HG02884 (cell line): ENCODE measurements around the gene UCHL1.
"Not testable (repeated sequence)": the region's sequence is repeated elsewhere in the genome, so short reads cannot be mapped to it uniquely, and the experiment has no call there.

Experiments used
- ATAC-seq: cut with Tn5 transposase; IDR thresholded peaks from one replicate; pipeline ENCODE4 v1.9.1; 2021; ENCODE audit warnings: mild to moderate bottlenecking, moderate library complexity; ENCODE audit not compliant: unreplicated experiment

Gene UCHL1

DNA sequence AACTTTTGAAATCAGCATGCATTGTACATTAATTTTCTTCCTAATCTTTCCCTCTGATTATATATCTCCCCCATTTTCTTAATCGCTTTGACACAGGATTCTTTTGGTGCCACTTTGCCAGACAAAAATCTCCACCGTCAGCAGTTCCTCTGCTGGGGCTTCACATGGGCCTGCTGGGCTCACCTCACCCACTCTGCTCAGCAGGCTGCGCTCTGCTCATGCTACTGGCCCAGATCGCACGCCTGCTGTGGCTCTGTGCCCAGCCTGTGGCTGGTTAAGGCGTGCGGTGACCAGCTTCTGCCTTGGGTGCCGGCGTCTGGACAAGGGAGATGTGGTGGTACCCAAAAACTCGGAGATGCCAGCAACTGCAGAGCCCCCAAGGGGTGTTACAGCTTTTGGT is 31.1 kb downstream of the UCHL1 start:
- no peak for ATAC-seq

DNA sequence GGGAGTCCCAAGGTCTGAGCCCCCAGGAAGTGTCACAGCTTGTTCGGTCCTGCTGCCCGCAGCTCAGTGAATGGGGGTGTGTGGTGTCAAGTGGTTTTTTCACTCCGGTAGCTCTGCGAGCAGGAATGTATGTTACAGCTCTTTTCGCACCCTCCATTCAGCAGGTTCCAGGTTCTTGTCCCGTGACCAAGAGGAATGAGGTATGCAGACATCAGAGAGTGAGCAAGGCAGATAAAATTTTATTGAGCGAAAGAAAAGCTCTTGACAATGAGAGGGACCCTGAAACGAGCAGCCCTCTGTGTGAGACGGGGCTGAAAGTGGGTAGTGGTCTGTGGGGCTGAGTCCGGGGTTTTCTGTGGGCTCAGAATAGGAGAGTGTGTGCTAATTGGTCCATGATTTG is 31.5 kb downstream of the UCHL1 start:
- ATAC-seq, result no peak

GRCh38 chr4:41290479-41290878 is 33.8 kb downstream of the UCHL1 start:
- no peak for ATAC-seq

DNA sequence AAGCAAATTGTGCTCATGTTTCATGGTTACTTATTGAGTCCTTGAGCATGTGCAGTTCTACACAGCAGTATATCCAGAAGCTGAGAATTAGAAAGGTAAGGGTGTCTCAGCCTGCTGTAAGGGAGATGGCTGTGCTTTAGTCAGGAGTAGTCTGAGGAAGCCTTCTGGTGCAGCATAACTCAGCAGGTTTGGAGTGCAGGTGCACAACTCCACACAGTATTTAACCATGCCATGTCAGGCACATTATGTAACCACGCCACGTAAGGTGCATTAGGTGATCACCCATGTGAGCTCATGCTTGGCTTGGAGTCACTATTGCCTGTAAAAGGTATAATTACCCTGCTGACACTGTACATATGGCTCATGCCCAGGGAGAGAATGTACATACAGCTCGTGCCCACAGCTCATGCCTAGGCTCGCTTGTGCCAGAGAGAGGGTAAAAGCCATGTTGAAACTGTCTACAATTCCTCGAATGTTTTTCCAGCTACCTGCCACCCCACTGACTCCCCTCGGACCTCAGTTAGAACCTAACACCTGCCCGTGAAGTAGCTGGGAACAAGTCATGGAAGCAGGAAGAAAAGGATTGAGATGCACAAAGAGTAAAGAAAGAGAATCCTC is 37.8 kb downstream of the UCHL1 start:
- no peak for ATAC-seq

- no peak for ATAC-seq
Observed at GRCh38 chr4:41296995-41297394, 40.3 kb downstream of the UCHL1 start.

- ATAC-seq, result no peak
Observed at GRCh38 chr4:41297832-41298231, 41.1 kb downstream of the UCHL1 start.

- ATAC-seq, result no peak
Observed at GRCh38 chr4:41299486-41299885, 42.8 kb downstream of the UCHL1 start.

GRCh38 chr4:41301137-41301536 is 44.4 kb downstream of the UCHL1 start:
- no peak for ATAC-seq

GRCh38 chr4:41303372-41304118 is 46.8 kb downstream of the UCHL1 start:
- ATAC-seq, result no peak

GRCh38 chr4:41304221-41304620 is 47.5 kb downstream of the UCHL1 start:
- no peak for ATAC-seq

DNA sequence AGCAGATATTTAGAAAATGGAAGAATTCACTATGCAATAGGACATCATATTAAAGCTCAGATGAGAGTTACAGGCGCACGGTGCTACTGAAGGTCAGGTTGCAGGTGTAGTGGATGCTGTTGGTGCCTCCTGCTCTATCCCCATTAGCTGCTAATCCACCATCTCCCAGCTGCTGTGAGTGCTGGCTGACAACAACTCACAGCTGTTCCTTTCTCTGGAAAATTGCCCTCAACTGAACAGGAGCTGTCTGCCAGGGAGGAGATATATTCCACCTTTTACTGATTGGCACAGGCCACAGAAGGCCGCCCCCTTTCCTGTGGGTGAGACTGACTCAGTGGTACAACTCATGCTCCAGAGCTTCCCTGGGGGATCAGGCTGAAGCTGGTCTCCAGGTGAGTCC is 48.7 kb downstream of the UCHL1 start:
- no peak for ATAC-seq

DNA sequence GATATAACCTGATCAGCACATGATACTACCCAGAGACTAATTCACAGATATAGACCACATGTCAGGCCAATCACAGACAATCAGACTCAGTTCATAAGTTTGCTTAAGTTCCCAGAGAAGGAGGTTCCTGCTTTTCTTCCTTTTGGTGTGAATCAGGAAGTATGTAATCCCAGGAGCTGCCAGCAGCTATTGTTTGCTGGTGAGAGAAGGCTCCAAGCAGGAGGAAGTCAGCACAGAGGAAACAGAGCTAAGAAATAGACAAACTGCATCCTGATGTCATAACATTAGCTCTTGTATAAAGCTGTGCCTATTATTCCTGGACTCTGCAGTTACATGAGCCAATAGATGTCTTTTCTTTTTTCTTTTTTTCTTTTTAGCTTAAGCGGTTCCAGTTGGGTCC is 50.9 kb downstream of the UCHL1 start:
- no peak for ATAC-seq

- ATAC-seq, result no peak
Observed at GRCh38 chr4:41308398-41308797, 51.7 kb downstream of the UCHL1 start.

DNA sequence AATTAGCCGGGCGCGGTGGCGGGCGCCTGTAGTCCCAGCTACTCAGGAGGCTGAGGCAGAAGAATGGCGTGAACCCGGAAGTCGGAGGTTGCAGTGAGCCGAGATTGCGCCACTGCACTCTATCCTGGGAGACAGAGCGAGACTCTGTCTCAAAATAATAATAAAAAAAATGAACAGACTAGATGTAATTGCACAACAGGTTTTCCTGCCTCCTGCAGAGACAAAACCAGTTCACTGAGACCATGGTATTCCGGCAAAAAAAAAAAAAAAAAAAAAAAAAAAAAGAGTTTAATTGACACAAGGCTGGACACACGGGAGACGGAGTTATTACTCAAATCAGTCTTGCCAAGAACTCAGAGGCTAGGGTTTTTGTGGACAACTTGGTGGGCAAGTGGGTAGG is 58.7 kb downstream of the UCHL1 start:
- not testable (repeated sequence) for ATAC-seq

GRCh38 chr4:41315862-41316261 is 59.1 kb downstream of the UCHL1 start:
- no peak for ATAC-seq
